HFF-Myc (cell line): ENCODE measurements around the gene CXCL11.

Source experiments
- DNase-seq: peaks from one replicate; pipeline ENCODE4 v3.0.0-alpha.2; 2011; ENCODE audit warnings: low read depth; ENCODE audit errors: extremely low read depth
- H3K4me3 ChIP-seq: replicated peaks from 2 replicates; pipeline ENCODE4 v1.5.1; 2011; ENCODE audit warnings: low read depth, mild to moderate bottlenecking, control low read depth, low read length
- CTCF ChIP-seq: IDR thresholded peaks from 2 replicates; pipeline ENCODE4 v1.5.1; 2012; ENCODE audit warnings: mild to moderate bottlenecking, low read depth, low read length, control low read depth; ENCODE audit errors: missing control alignments

Gene CXCL11

GRCh38 chr4:76011018-76011670, 24.7 kb downstream of the CXCL11 start:
- no peak overlapping the region for H3K4me3 ChIP-seq
- no peak for TF ChIP-seq CTCF
- no peak for DNase-seq

GRCh38 chr4:76010576-76010975, 25.3 kb downstream of the CXCL11 start:
- DNase-seq: no peak
- H3K4me3 ChIP-seq: no peak overlapping the region
- no peak for TF ChIP-seq CTCF

- no peak overlapping the region for H3K4me3 ChIP-seq
- DNase-seq: no peak
- TF ChIP-seq CTCF: no peak
These were observed 26.6 kb downstream of the CXCL11 start for GRCh38 chr4:76009311-76009710.

GRCh38 chr4:76007089-76007862, 28.6 kb downstream of the CXCL11 start, which contains the start of gene CXCL9:
Gene CXCL9, minus strand, starts transcription at chr4:76007509. Its CDS starts 60 bp downstream, at chr4:76007449.
- DNase-seq: no peak
- no peak within 1 kb of the TSS for H3K4me3 ChIP-seq
- no peak for TF ChIP-seq CTCF

GRCh38 chr4:76003620-76004019, 32.2 kb downstream of the CXCL11 start:
- DNase-seq: no peak
- H3K4me3 ChIP-seq: no peak overlapping the region
- TF ChIP-seq CTCF: no peak

- no peak for DNase-seq
- TF ChIP-seq CTCF: no peak
- no peak overlapping the region for H3K4me3 ChIP-seq
These were observed 32.8 kb downstream of the CXCL11 start for GRCh38 chr4:76003035-76003434.

- H3K4me3 ChIP-seq: no peak overlapping the region
- no peak for DNase-seq
- TF ChIP-seq CTCF: no peak
These were observed 33.7 kb downstream of the CXCL11 start for GRCh38 chr4:76002176-76002575.
